Measurements from ENCODE around the gene RTN4RL2.

The RTN4RL2 gene

DNA sequence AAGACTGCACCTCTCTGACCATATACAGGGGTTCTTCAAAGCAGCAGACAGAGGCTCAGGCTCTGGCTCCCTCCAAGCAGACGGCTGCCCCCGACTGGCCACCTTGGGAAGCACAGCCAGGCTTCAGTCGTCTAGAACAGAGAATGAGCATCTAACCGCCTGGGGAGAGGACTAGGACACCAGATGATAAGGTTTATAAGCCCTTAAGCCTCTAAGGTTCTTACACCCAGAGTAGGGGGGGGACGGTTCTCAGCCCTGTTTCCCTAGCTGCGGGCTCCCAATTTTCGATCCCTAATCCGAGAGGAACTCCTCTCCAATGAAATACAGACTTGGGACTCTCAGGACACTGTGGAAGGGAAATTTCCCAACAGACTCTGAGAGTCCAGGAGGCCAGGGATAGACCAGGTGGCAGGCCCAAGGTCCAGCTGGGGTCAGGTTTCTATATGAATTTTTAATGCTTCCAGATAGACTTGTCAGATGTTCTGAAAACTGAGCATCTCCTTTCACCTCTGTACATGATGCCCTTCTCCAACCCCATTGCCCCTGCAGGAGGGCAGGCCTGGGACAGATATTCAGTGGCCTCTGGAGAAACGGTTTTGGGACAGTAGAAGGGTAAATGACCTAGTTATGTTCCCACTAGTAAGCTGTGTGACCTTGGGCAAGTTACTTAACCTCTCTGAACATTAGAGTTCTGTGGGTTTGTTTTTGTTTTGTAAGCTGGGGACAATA, 20.2 kb downstream of the RTN4RL2 start:
- peak; percentile 51 for DNase-seq (ENCODE audit: low read depth, low spot score)

DNA sequence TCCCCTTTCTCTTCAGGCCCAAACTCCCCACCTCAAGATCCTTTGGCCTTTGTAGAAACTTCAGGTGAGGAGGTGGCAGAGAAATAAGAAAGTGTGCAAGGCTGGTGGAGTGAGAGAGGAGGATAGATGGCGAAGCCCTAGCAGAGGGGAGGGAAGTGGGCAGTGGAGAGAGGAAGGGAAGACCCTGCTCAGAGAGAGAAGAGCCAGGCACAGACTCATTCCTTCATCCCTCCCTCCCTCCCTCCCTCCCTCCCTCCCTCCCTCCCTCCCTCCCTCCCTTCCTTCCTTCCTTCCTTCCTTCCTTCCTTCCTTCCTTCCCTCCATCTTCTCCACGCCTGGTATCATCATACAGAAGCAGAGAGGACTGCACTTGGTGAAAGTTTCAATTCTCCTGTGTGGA, 21.0 kb downstream of the RTN4RL2 start:
- no peak for DNase-seq (ENCODE audit: low read depth, low spot score)

DNA sequence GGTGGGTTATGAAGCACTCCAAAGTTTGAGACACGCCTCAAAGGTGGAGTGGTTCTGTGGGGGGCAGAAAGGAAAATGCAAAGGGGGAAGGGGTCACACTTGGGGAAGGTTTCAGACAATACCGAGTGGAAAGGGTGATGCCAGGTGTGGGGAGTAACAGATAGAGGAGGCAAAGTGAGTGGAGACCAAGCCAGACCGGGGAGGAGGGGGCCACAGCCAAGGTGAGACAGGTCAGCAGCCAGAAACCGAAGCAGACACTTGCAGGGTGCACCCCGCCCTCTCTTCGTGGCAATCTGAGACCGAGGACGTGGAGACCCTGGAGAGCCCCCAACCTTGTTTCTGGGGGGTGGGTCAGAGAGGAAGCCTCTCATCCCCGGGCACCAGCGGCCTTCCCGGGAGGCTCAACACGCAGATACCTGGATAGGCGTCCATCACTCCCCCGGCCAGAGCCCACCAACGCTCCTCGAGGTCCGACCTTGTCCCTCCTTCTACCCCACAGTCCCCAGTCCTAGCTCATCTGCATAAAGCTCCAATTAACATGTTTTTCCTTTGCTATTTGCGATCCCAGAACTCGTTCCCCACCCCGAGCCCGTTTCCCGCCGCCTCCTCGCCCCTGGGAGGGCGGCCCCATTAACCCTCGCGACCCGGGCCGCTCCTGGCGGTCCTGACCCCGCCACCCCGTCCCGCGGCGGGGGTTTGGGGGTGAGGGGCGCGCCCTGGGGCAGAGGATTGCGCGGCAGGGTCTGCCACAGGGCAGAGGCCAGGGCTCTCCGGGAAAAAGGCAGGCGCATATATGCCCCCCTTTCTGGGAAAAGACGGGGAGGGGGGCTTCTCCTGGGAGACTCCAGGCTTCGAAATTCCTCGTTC, 21.8 kb downstream of the RTN4RL2 start:
- DNase-seq (ENCODE audit: low read depth, low spot score): no peak

DNA sequence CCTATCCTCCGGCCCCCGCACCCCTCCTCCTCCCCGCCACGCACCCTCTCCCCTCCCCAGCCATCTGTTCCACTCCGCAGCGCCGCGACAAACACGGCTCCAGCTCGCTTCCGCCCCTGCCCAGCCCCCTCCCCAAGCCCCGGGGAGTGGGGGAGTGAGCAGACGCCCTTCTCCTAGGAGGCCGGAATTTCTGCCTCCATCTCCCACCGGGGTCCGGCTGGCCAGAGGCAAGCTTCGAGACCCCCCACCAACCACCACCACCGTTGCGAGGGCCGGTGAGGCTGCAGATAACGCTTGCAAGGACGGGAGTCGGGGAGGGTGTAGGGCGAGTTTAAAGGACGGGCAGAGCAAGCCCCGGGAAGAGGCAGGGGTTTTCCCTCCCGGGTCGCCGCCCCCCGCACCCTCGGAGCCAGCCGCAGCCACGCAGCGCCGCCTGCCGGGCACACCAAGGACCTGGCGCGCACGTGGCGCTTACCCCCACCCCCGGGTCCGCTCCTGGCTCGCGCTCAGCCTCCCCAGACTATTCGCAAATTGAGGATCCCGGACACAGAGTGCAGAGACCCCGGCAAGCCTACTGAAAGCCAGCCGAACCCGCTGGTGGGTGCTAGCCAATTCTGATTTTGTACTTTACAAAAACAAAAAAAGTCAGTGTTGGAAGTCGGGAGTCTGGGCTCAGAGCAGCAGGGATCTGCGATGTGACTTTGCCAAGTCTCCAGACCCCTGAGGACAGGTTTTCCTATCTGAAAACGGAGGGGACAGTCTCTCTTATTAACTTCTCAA, 22.6 kb downstream of the RTN4RL2 start:
- DNase-seq (ENCODE audit: low read depth, low spot score): peak; percentile 69

DNA sequence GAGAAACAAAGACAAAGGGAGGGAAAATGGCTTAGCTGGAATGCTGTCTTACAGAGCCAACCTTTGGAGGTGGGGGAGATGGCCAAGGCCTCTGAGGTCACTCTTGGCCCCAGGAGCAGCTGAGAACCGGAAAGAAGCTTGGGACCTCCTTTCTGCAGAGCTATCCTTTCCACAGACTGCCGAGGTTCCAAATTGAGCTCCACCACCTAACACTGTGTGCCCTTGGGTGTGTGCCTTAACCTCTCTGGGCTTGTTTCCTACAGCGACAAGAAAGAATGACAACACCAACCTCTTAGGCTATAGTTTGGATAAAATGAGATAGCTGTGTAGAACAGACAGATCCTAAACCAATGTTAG, 23.2 kb downstream of the RTN4RL2 start:
- DNase-seq (ENCODE audit: low read depth, low spot score): no peak

DNA sequence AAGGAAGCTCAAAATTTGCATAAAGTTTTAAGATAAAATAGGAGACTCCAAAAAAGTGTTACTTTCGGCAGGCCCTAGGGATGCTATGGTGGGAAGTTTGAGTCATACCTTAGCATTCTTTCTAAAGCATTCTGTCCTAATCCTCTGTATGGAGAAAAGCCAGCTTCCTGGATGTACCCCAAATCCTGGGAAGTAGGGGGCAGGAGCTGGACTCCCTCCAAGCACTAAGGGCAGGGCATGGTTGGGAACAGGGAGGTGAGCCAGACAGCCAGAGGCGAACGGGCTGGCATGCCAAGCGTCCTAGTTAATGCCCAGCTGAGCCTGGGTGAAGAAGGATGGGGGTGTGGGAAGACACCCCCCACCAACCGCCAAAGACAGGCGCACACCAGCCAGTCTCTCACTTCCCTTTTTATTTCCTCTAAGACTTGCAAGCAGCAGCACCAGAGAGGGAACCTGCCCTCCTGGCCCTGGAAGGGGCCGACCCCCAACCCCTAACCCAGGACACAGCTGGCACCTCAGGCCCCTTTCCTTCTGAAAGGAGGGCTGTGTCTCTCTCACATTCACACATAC, 23.9 kb downstream of the RTN4RL2 start:
- no peak for DNase-seq (ENCODE audit: low read depth, low spot score)

DNA sequence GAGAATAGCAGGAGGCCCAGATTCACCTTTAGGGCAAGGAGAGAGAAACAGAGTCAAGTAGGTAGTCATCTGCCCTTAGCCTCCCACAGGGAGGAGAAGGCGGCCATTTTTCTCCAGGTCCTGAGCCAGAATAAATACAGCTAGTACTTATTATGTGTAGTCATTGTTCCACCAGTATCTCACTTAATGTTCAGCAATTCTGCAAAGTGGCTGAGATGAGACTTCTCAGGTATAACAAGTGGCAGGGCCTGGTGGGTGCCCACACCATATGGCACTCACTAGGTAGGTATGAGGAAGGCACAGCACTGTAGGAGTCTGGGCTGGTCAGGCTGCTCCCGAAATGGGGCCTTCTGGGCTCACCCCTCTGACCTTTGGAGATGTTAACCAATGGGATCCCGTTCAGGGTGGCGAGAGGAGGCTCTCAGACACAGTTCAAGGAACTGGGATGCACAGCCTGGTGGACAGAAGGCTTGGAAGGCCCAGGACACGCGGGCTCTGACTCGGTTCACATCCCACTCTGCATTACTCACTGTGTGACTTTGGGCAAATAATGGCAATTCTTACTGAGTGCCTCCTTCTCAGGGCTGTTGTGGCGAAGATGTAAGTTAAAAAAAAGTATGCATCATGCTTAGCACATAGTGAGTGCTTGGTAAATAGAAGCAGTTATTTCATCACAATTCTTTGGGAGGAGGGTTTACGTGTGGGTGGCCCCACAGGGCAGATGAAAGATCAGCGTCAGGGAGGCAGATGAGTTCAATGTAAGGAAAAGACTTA, 25.1 kb downstream of the RTN4RL2 start:
- no peak for DNase-seq (ENCODE audit: low read depth, low spot score)

DNA sequence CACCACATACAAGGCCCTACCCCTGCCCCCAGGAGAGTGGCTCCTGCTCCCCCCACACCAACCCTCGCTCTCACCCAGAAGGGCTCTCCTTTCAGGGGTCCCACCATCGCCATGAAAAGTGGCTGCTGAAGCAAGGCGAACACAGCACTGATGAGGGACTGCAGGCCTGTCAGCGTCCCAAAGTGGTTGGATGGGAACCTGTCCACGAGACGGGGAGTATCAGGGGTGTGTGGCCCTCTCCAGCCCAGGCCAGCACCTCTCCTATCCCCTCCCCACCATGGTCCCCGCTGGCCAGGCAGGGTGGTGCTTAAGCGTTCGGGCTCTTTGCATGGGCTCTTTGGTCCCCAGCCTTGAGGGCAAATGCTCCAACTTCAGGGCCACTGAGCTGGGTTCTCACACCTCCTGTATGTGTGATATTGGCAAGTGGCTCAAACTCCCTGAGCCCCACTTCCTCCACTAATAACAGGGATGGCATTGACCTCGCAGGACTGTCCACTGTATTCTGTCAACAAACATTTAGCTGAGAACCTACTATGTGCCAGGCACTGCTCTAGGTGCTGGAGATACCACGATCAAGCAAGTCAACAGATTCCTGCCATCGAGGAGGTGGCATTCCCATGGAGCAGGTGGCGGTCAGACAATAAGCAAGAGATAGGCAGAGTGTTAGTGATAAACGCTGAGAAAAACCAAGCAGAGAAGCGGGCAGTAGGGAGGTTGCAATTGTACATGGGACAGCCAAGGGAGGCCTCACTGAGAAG, 26.9 kb downstream of the RTN4RL2 start:
- no peak for DNase-seq (ENCODE audit: low read depth, low spot score)

DNA sequence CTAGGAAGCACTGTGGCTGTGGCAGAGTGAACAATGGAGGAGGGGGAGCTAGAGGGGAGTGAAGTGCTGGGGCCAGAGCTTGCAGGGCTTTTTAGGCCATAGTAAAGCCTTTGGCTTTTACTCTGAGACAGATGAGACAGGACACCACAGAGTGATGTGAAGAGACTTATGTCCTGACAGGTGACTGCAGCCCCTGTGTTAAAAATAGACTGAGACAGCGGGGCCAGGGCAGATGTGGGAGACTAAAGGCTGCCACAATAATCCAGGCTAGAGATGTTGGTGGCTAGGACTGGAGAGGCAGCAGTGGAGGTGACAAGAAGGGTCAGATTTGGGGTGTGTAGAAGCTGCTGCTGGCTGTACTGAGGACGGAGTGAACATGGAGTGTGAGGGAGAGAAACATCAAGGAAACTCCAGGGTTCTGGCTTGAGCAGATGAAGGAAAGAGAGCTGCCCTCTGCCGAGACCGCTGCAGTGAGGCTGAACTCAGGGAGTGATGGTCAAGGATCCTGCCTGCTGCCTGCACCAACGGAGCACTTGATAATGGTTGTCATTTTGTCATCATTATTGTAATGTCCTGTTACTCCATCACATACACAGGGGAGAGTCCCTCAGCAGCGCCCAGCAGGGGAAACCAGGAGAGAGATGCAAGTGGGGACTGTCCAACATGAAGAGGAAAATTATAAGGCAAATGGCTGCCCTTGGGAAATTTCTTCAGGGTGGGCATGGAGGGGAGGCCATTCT, 27.8 kb downstream of the RTN4RL2 start:
- no peak for DNase-seq (ENCODE audit: low read depth, low spot score)

DNA sequence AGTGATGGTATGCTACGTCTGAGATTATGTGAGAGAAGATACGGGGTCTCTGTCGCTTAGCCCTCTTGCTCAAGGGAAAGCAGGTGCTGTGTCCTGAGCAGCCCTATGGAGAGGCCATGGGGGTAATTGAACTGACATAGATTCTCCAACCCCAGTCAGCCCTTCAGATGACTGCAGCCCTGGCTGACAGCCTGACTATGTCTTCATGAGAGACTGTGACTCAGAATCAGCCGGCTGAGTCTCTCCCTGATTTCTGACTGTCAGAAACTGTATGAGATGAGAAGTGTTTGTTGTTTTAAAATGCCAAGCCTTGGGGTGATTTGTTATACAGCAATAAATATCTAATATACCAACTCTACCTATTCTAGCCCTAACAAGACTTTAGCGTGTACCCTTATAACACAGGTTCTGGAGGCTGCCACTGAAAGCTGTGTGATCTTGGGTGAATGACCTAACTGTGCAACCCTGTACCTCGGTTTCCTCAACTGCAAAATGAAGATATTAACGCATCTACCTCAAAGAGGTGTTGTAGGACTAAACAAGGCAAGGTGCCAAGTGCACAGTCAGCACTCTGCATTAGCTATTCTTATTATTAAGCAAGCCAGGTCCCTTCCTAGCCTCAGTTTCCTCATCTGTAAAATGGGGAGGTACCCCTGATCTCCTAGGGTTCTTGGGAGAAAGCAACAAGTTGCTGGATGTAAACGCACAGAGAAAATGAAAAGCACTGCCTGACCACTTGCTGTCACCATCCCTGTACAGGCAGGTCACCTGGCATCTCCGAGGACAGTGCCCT, 30.3 kb downstream of the RTN4RL2 start:
- peak; percentile 52 for DNase-seq (ENCODE audit: low read depth, low spot score)

DNA sequence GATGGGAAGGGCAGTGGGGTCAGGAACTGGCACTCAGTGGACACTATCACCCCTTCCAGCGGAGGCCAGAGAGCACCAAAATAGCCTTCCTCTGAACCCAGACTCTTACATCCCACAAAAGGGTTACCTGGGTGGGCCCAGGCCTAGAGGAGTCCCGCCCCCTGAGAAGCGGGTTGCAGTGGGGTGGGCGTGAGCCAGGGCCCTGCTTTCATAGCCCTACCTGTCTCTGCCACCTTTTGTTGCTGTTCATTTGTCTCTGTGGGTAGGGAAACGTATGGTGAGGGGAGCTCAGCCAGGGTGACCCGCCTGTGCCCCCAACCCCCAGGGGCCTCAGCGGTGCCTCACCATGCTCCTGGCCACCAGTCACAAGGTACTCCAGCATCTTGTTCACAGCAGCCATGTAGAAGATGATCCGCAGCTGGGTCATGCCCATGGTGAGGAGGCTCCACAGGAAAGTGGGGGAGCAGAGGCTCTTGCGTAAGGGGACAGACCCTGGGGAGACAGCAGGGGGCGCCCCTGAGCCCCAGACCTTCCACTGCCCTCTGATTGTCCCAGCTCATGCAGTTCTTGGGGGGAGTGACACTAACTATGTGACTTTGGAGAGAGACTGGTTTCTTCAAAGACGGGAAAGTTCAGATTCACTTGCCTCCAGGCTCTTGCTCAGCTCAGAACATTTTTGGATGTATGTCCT, 31.2 kb downstream of the RTN4RL2 start:
- DNase-seq (ENCODE audit: low read depth, low spot score): peak; percentile 21

DNA sequence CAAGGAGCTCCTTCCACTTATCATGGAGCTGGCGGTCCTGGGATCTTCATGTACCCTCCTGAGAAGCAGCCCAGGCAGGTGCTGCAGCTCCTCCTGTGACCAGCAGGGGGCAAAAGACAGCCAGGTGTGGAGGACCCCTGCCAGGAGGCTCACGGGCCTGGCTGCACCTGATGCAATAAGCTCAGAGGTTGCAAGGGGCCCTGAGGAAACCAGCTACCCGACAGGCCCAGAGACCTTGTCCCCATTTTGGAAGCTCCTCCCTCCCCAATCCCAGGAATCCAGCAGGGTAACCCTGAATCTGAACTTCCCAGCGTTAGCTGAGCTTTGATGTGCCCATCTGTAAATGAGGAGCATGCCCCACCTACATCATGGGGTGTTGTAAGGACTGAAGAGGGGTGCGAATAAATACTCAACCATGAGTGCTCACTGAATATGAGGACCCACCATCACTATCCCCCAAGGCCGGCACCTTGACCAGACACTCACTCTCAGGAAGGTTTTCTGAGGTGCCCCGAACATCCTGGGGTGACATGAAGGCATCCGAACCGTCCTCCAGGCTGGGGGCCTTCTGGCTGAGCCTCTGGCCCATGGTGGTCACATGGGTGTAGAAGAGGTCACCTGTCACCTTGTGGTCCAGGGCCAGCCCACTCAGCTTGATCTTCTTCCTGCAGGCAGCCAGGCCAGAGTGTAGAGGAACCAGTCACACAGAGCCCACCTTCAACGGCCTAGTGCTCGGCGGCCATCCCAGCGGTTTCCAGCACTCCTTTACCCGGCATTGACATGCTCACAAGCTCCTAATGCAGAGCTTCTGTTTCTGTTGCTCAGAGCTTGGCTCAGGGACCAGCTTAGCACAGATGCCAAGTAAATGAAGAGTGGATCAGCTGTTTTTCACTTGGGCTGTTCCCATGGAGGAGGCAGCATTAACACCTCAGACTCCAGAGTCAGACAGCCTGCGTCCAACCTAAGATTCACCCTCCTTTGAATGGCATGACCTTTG, 33.5 kb downstream of the RTN4RL2 start:
- peak; percentile 55 for DNase-seq (ENCODE audit: low read depth, low spot score)

DNA sequence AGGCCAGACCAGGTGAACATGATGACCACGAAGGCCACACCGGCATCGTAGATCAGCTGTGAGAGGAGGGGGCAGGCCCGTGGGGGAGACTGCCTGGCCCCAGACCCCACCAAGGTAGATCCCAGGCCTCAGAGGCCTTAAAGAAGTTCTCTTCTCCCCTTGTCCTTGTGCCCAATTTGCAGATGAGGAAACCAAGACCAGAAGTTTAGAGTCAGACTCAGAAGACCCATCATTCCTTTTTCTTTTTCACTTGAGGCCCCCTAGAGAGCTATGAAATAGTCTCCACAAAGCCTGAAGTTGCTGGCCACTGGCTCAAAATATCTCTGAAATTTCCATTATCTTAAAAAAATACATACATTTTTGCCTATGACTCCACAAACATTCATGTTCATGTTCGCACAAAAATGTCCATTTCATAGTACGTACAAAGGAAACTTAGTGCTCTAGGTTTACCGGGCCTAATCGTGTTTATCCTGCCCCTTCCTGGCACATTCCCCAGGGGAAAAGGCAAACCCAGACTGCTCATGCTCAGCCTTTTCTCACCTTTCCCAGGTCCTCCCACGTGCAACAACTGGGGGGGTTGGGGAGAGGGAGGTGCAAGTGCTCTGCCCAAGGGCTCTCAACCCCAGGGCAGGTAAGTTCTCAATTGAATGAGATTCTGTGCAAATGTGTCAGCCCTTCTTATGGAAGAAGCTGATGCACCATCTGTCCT, 35.9 kb downstream of the RTN4RL2 start:
- DNase-seq (ENCODE audit: low read depth, low spot score): no peak

DNA sequence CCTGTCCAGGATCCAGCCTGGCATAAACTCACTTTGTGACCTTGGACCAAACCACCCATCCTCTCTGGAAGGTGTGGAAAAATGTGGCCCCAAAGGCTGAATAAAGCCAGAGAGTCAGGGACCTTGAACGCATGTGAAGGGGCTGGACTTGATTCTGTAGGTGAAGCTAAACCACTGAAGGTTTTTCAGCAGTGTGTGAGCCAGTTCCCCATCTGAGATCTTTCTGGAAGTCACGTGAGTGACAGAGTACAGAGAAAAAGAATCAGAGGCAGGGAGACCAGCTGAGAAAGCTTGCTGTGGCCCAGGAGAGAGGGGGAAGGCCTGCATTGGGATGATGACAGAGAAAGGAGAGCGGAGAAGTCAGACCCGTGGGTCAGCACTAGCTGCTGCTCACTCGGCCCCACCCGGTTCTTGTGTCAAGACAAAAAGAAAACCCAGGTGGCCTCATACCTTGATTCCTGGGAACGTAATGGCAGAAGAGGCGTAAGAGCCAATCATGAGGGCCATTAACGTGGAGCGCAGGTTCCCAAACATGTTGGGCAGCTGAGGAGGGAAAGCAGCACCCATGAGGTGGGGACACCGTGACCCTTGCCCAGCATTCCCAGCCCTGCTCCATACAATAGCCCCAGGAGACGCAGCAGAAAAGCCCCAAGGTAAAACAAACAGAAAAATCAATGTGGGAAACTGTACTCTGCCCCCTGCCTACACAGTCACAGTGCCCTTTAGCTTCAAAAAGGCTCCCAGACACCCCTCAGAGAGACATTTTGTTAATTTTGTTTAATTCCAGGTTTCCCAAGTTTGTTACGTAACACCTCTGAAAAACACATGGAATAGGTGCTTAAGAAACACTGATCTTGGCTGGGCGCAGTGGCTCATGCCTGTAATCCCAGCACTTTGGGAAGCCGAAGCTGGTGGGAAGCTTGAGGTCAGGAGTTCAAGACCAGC, 37.2 kb downstream of the RTN4RL2 start:
- DNase-seq (ENCODE audit: low read depth, low spot score): no peak

DNA sequence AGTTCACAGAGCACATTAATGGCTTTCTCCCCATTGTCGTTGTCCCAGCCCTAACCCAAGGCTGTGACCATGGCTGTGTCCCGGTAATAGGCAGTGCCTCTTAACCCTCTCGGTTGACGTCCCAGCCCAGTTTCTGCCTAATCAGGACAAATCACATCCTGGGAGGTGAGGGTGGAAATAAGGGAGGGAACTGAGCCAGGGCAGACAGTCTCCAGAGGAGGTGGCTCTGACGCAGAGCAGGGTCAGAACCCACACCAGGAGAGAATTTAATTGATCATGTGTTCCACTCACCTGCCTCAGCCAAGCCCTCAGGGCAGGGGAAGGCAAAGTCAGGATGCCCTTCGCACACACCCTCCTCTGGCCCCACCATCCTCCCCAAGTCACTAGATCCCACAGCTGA, 38.2 kb downstream of the RTN4RL2 start:
- no peak for DNase-seq (ENCODE audit: low read depth, low spot score)
